OCI-LY3 (cell line): ENCODE data around the gene FBN3.

Source experiments
- CTCF ChIP-seq: fragments of 200-600, 300-600 bp; sonication (generic); IDR thresholded peaks from 2 replicates; pipeline ENCODE4 v1.5.1; 2014; ENCODE audit warnings: antibody characterized with exemption, low read length, low read depth
- EZH2phosphoT487 ChIP-seq: fragments of 200-600 bp; shearing (Covaris generic); IDR thresholded peaks from 2 replicates; pipeline ENCODE4 v1.6.1; 2018; ENCODE audit warnings: antibody characterized with exemption, mixed run types, low read depth

GRCh38 chr19:8054169-8054568 is 95.2 kb downstream of the FBN3 start:
- no peak for TF ChIP-seq CTCF
- no peak for TF ChIP-seq EZH2phosphoT487
